Measurements from ENCODE around the gene KCNQ5. TPM values are rescaled to one million over a fixed set of nuclear protein-coding genes. Genes with fewer than 3 reads are reported as not detected.

KCNQ5 gene
- total RNA-seq, 2 donors from 2014 or later, result 0.22 to 0.56 TPM

DNA sequence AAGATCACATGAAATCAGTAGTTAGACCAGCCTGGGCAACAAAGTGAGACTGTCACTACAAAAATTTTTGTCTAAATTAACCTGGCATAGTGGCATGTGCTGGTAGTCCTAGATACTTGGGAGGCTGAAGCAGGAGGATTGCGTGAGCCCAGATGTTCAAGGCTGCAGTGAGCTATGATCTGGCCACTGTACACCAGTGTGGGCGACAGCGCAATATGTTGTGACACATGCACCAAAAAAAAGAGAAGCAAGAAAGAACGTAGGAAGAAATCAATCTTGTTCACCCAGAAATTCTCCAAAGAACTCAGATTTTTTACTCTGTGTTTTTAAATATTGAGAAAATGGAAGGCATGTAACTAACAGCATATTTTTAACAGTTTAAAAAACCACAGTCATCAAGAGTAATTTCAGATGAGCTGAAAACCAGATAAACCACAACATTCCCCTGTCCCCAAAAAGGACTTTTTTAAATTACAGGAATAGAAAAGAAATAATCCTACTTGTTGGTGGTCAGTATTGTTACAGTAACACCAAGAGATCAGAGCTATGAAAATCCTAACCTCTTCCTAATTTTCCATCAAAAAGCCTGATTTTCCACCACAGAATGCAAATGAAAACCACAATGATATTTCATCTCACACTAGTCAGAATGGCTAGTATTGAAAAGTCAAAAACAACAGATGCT is 363.3 kb downstream of the KCNQ5 start:
- Histone ChIP-seq H3K9ac (ENCODE audit: low read depth in 2 of 2, low read length in 2 of 2) (no peak overlapping the region), H3K27ac (no peak overlapping the region), H3K4me1 (no peaks in the 10 kb centered on the region), H3K4me3 (no peak overlapping the region), H3K36me3 (no peaks in the 10 kb centered on the region), H3K9me3 (no peaks in the 10 kb centered on the region), H3K27me3 (no peaks in the 10 kb centered on the region)
- intact Hi-C loops (cut with DNase I), result no loop called here
- no peak for DNase-seq
- TF ChIP-seq, protein P1, sequence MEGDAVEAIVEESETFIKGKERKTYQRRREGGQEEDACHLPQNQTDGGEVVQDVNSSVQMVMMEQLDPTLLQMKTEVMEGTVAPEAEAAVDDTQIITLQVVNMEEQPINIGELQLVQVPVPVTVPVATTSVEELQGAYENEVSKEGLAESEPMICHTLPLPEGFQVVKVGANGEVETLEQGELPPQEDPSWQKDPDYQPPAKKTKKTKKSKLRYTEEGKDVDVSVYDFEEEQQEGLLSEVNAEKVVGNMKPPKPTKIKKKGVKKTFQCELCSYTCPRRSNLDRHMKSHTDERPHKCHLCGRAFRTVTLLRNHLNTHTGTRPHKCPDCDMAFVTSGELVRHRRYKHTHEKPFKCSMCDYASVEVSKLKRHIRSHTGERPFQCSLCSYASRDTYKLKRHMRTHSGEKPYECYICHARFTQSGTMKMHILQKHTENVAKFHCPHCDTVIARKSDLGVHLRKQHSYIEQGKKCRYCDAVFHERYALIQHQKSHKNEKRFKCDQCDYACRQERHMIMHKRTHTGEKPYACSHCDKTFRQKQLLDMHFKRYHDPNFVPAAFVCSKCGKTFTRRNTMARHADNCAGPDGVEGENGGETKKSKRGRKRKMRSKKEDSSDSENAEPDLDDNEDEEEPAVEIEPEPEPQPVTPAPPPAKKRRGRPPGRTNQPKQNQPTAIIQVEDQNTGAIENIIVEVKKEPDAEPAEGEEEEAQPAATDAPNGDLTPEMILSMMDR (IDR thresholded peaks at IDR 0.05), result no peak

DNA sequence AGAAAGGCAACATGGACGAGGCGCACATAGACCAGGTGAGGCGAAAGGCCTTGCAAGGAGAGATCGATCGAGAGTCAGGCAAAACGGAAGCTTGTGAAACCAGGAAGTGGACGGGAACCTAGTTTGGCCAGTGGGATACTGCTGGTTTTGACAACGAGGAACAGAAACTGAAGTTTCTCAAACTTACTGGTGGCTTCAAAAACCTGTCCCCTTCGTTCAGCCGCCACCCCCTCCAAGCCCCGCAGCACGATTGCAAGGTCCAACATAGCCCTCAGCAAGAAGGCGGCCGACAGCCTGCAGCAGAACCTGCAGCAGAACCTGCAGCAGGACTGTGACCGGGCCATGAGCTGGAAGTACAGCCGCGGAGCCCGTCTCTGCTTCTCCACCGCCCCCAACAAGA is 365.4 kb downstream of the KCNQ5 start:
- DNase-seq, result no peak

DNA sequence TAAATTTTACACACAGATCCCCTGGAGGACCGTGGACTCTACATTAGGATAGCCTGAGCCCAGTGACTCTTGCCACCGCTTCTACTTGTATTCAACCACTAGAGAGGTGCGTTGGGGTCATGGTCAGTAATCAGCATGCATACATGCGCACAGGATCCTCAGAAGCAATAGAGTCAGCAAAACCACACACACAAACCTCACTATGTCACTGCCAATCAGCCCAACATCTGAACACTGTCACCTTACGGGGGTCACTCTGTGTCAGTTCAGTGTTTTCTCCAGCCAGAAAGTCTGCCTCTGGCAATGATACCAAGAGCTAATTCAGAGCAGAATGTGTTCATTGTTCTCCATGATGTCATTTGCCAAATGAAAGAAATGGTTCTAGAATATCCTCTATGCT is 378.1 kb downstream of the KCNQ5 start:
- H3K27me3 ChIP-seq, result no peaks in the 10 kb centered on the region
- H3K4me1 ChIP-seq, result no peaks in the 10 kb centered on the region
- TF ChIP-seq, protein P1 (IDR thresholded peaks at IDR 0.05), result no peak
- no peak overlapping the region for H3K9ac ChIP-seq (ENCODE audit: low read depth in 2 of 2, low read length in 2 of 2)
- no peak for DNase-seq
- no peak overlapping the region for H3K27ac ChIP-seq
- no peaks in the 10 kb centered on the region for H3K36me3 ChIP-seq
- intact Hi-C loops (cut with DNase I), result no loop called here
- no peak overlapping the region for H3K4me3 ChIP-seq
- H3K9me3 ChIP-seq, result no peaks in the 10 kb centered on the region

More for the DNA sequence above, 365.4 kb downstream of the KCNQ5 start:
- intact Hi-C loops (cut with DNase I), result no loop called here
- Histone ChIP-seq H3K4me3 (no peak overlapping the region), H3K36me3 (no peaks in the 10 kb centered on the region), H3K27me3 (no peaks in the 10 kb centered on the region), H3K4me1 (no peaks in the 10 kb centered on the region), H3K9me3 (no peaks in the 10 kb centered on the region), H3K27ac (no peak overlapping the region), H3K9ac (ENCODE audit: low read depth in 2 of 2, low read length in 2 of 2) (no peak overlapping the region)
- TF ChIP-seq, protein P1 (IDR thresholded peaks at IDR 0.05), result no peak

DNA sequence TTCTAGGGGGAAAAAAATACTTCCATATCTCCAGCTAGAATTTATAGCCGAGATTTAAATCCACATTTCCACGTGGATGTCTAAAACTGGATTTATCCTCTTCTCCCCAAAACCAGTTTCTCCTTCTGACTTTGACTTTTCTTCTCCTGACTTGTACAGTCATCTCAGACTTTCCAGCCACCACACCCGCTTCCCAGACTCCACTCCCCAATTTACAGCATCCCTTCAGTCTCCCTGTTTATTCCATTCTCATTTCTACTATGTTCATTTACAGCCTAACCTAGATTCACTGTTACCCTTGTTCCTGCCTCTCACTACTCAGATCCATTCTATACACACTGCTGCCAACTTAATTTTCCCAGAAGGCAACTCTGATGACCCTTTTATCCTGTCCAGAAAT is 378.6 kb downstream of the KCNQ5 start:
- DNase-seq, result no peak
- TF ChIP-seq, protein P1 (IDR thresholded peaks at IDR 0.05), result no peak
- H3K4me3 ChIP-seq, result no peak overlapping the region
- H3K27ac ChIP-seq, result no peak overlapping the region
- H3K27me3 ChIP-seq, result no peaks in the 10 kb centered on the region
- H3K9me3 ChIP-seq, result no peaks in the 10 kb centered on the region
- intact Hi-C loops (cut with DNase I), result no loop called here
- H3K36me3 ChIP-seq, result no peaks in the 10 kb centered on the region
- no peaks in the 10 kb centered on the region for H3K4me1 ChIP-seq
- H3K9ac ChIP-seq (ENCODE audit: low read depth in 2 of 2, low read length in 2 of 2), result no peak overlapping the region

DNA sequence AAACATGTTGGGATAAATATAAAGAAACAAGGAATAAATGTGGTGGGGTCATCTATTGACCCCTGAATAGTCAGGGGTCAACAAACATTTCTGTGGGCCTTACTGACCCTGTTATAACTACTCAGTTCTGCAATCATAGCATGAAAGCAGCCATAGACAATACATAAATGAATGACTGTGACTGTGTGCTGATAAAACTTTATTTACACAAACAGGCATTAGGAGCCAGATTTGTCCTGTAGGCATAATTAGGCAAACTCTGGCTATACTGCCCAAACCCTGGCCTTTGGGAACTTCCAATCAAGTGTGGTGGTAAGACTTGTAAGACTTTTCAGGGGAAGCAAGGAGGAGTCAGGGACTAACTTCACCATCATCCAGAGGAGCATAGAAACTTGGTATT is 380.7 kb downstream of the KCNQ5 start:
- Histone ChIP-seq H3K4me3 (no peak overlapping the region), H3K27me3 (no peaks in the 10 kb centered on the region), H3K9me3 (no peaks in the 10 kb centered on the region), H3K27ac (no peak overlapping the region), H3K4me1 (no peaks in the 10 kb centered on the region), H3K9ac (ENCODE audit: low read depth in 2 of 2, low read length in 2 of 2) (no peak overlapping the region), H3K36me3 (no peaks in the 10 kb centered on the region)
- TF ChIP-seq, protein P1 (IDR thresholded peaks at IDR 0.05), result no peak
- intact Hi-C loops (cut with DNase I), result no loop called here
- DNase-seq, result no peak
